RWPE1 (cell line): ENCODE measurements around the gene GATA3.
A peak's percentile ranks its signal among the peaks of the same experiment; 100 is the strongest.

Experiments
- CTCF ChIA-PET: fragments of 350-600 bp; sonication (Branson Sonifier 250); formaldehyde crosslinking; extraction: SDS; loops from one replicate; lab custom pipeline; 2021; lab: Yijun Ruan, JAX
- POLR2A ChIA-PET: fragments of 400-600 bp; formaldehyde crosslinking; extraction: SDS; loops from one replicate; lab custom pipeline; 2020; ENCODE audit warnings: antibody characterized with exemption; ENCODE audit not compliant: low non-redundant PET; lab: Yijun Ruan, JAX
- DNase-seq: peaks from one replicate; pipeline ENCODE4 v3.0.0; 2012; ENCODE audit warnings: low spot score
- H3K27ac ChIP-seq: fragments of 450-650 bp; 2 replicates; pipeline ENCODE4 v1.5.1; 2017
- CTCF ChIP-seq: fragments of 450-650 bp; conservative IDR thresholded peaks from 2 replicates; pipeline ENCODE4 v1.5.1; 2017; ENCODE audit warnings: low read depth, mild to moderate bottlenecking

Gene GATA3

GRCh38 chr10:8050556-8051108 lies 3.9 kb upstream of the GATA3 start:
- no peak for DNase-seq
- ChIA-PET CTCF (interaction anchor here (0.9 kb wide), 1 partner anchor 58 kb away, joined by 3 read pairs; no protein-coding TSS in a partner anchor), POLR2A (no interaction called here)
- TF ChIP-seq CTCF, result no peak
- no peak overlapping the region for H3K27ac ChIP-seq

DNA sequence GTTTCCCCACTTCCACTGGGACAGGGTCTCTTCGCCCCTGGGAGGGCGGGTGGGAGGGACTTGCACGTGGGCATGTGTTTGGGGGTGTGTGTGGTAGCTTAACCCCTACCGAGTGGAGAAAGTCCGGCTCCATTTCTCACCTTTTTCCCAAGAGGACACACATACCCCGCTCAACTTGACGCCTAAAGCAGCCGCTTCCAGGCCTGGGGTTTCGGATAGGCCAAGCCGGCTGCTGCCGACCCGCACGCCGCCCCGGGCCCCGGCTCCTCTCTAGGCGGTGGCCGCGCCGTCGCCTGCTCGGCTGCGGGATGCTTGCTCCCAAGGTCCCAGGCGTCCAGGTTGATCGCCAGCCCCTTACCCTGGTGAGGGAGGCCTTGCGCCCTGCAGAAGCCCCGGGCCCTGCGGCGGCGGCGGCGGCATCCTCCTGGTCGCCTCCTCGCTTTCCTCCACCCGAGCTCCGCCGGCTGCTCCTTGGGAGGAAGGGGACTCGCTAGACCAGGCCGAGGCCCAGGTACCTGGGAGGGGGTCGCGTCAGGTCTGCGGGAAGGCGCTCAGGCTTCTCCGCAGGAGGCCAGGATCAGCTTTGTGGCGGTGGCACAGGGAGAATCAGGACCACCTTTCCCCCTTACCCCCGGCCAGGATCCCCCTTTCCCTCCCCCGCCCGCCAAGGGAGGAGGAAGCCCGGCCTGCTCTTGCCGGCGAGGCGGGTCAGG lies 3.2 kb upstream of the GATA3 start:
- POLR2A ChIA-PET, result no interaction called here

GRCh38 chr10:8051851-8052257 lies 2.6 kb upstream of the GATA3 start:
- ChIA-PET CTCF (interaction anchor here (0.7 kb wide), 1 partner anchor 11 kb away, joined by 3 read pairs; no protein-coding TSS in a partner anchor), POLR2A (no interaction called here)
- DNase-seq, result no peak
- no peak for TF ChIP-seq CTCF
- H3K27ac ChIP-seq, result no peak overlapping the region

More for the DNA sequence above, 3.2 kb upstream of the GATA3 start:
- DNase-seq, result no peak
- H3K27ac ChIP-seq, result no peak overlapping the region
- CTCF ChIA-PET, result no interaction called here
- no peak for TF ChIP-seq CTCF

DNA sequence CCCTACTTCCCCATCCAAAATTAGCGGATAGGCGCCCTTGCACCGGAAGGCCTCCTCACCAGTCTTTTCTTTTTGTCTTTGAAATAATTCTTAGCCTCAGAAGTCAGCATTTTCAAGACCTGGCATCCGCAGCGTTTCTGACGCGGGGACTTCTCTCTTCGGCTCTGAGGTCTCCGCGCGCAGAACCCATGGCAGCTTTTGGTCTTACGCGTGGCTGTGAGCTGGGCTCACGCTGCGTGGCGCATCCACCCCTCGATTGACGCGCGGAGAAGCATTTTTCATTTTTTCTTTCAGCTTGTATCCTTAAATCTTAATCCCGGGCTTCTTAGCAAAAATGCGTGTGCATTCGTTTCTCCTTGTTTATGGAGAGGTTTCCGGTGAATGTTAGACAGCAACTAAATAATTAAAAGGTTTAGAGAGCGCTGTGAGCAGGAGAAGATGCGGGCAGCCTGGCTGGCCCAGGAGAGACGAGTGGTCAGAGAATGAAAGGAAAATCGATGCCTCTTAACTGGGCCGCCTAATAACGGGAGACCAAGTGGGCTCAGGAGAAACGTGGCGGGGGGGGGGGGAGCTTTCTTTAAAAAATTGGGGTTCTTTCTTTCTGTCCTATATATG lies 2.0 kb upstream of the GATA3 start:
- CTCF ChIA-PET, result interaction anchor here (0.6 to 0.9 kb wide), 3 partner anchors 10 to 937 kb away, joined by 3 to 5 read pairs (median 3); no protein-coding TSS in a partner anchor

GRCh38 chr10:8052956-8053445 lies 1.5 kb upstream of the GATA3 start:
- ChIA-PET POLR2A (no interaction called here), CTCF (interaction anchor here (0.6 to 0.9 kb wide), 2 partner anchors 179 to 936 kb away, joined by 3 to 5 read pairs; no protein-coding TSS in a partner anchor)
- TF ChIP-seq CTCF, result no peak; the same call in 1 of the 2 replicates
- no peak for DNase-seq
- no peak overlapping the region for H3K27ac ChIP-seq

More for the DNA sequence above, 2.0 kb upstream of the GATA3 start:
- DNase-seq, result no peak
- no peak for TF ChIP-seq CTCF
- POLR2A ChIA-PET, result no interaction called here
- no peak overlapping the region for H3K27ac ChIP-seq

GRCh38 chr10:8053446-8054243 lies 843 bp upstream of the GATA3 start:
- TF ChIP-seq CTCF, result peak; percentile 93; the same call in 1 of the 2 replicates
- POLR2A ChIA-PET, result no interaction called here
- CTCF ChIA-PET, result interaction anchor here (0.6 to 0.7 kb wide), 2 partner anchors 226 to 1096 kb away, joined by 3 read pairs; no protein-coding TSS in a partner anchor
- peak; percentile 97 for DNase-seq
- no peak overlapping the region for H3K27ac ChIP-seq
